Measurements from ENCODE around the gene IFNA10. TPM values are rescaled to one million over a fixed set of nuclear protein-coding genes. Genes with fewer than 3 reads are reported as not detected.
"Not testable (repeated sequence)": the region's sequence is repeated elsewhere in the genome, so short reads cannot be mapped to it uniquely, and the experiment has no call there.

The IFNA10 gene
- total RNA-seq, 1 donor from 2014 or later: not detected

GRCh38 chr9:21194867-21195776, 11.8 kb downstream of the IFNA10 start:
- DNase-seq: not testable (repeated sequence)

DNA sequence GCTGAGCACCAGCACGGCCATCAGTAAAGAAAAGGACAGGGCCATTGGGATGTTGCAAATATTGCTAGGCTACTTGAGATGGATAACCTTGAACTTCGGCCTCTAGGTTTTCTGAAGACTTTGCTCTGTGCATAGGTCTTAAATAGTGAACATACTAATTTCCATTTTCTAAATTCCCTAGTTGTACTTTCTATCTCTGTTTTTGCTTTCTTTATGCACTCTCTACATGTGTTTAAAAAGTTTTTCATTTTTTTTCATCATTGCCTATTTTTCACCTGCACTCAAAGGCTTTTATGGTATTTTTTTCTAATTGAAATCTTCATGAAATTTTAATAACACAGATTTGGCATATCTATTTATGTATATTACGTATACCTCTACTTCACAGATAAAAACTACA, 19.5 kb downstream of the IFNA10 start, which contains the start of gene IFNA4:
TSS of gene IFNA4 (minus strand) at position 101 of the 400 bp plus-strand sequence. CDS start at position 45, 56 bp downstream.
- not testable (repeated sequence) for DNase-seq

DNA sequence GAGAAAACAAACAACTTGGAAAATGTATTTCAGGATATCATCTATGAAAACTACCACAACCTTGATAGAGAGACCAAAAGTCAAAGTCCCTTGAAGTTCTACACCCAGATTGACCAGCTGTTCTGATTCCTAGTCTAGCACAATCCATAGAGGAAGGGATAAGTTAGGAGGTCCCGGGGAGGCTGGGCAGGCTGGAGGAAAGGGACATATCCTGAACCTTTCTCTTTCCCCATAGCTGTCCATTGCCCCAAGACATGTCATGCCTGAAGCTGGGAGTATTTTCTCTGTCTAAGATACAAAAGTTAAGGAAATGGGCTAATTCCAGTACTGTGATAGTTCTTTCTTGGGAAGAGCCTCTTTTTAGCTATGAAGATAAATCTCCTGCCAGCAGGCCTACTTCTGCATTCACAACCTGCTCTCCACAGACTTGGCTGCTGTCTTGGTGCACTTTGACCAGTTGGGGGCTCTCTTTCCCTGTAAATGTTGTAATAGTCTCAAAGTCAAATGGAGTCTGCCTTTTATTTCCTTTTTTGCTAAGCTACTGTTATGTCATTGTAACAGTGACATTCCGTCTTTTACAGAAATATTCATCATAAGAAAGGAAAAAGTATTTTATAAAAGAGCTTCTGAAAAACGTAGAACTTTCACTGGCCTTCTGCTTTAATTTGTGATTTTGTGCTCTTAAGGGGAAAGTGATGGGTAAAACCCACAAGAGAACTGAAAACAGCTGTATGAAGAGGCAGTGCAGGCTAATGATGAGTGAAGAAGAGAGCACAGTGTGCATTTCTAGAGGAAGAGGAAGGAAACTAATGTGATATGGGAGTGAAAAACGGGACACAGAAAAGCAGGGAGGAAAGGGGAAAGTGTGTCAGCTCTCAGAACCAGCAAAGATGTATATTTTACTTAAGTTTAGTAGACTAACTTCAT, 23.9 kb downstream of the IFNA10 start:
- not testable (repeated sequence) for DNase-seq

DNA sequence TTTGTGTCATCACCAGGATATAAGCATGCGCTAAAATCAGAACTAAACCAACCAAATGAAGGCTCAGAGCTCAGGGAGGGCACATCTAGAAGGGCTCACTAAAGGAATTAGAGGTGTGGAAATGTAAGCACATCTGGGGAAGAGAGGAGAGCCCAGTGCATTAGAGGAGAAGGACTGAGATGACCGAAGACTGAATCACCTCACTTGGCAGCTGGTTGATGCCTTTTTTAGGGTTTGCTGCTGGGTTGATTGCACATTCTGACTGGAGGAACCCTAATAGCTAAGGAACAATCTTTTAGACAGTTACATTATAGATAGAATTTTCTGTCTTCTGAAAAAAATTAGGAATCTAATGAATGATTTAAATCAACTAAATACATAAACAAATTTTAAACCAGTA, 32.3 kb downstream of the IFNA10 start:
- DNase-seq: no peak

GRCh38 chr9:21172156-21172555, 34.8 kb downstream of the IFNA10 start:
- no peak for DNase-seq

DNA sequence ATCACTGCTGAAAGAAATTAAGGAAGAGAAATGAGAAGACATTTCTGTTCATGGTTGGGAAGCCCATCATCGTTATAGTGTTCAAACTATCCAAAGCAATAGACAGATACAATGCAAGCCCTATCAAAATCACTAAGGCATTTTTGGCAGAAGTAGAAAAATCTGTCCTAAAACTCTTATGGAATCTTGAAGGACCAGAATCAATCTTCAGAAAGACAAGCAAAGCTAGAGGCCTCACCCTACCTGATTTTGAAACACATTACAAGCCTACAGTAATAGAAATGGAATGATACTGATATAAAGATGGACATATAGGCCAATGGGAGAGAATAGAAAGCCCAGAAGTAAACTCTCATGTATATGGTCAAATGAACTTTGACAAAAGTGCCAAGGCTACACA, 35.6 kb downstream of the IFNA10 start:
- DNase-seq: no peak

DNA sequence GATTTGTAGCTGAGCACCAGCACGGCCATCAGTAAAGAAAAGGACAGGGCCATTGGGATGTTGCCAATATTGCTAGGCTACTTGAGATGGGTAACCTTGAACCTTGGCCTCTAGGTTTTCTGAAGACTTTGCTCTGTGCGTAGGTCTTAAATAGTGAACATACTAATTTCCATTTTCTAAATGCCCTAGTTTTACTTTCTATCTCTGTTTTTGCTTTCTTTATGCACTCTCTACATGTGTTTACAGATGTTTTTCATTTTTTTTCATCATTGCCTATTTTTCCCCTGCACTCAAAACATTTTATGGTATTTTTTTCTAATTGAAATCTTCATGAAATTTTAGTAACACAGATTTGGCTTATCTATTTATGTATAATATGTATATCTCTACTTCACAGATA, 40.4 kb downstream of the IFNA10 start, which contains the start of gene IFNA21:
TSS of gene IFNA21 (minus strand) at position 101 of the 400 bp plus-strand sequence. CDS start at position 53, 48 bp downstream.
- DNase-seq: not testable (repeated sequence)

- no peak for DNase-seq
Measured at GRCh38 chr9:21165516-21165915, 41.4 kb downstream of the IFNA10 start.

GRCh38 chr9:21160178-21160577, 46.8 kb downstream of the IFNA10 start:
- no peak for DNase-seq

Small RNAs within 50 kb of the gene (small RNA-seq; reads per million reads assigned to genes)
- not detected for gene RF00019 (ENCODE audit: low replicate concordance)

Other genes with a start within 250 kb of the IFNA10 start
- 4.7 TPM for gene HACD4, start 175.5 kb downstream of the IFNA10 start, total RNA-seq
- gene IFNB1, start 129.2 kb downstream of the IFNA10 start, total RNA-seq: not detected
- gene IFNW1, start 65.3 kb downstream of the IFNA10 start, total RNA-seq: not detected
- not detected for gene IFNA21, start 40.5 kb downstream of the IFNA10 start, total RNA-seq
- gene IFNA4, start 19.6 kb downstream of the IFNA10 start, total RNA-seq: not detected
- gene IFNA7, start 4.9 kb downstream of the IFNA10 start, total RNA-seq: not detected
- not detected for gene IFNA16, start 10.2 kb upstream of the IFNA10 start, total RNA-seq
- not detected for gene IFNA17, start 21.1 kb upstream of the IFNA10 start, total RNA-seq
- not detected for gene IFNA14, start 32.9 kb upstream of the IFNA10 start, total RNA-seq
- gene IFNA5, start 98.2 kb upstream of the IFNA10 start, total RNA-seq: not detected
- gene KLHL9, start 128.3 kb upstream of the IFNA10 start, total RNA-seq: 33.2 TPM
- gene IFNA6, start 143.7 kb upstream of the IFNA10 start, total RNA-seq: not detected
- not detected for gene IFNA13, start 160.9 kb upstream of the IFNA10 start, total RNA-seq
- not detected for gene IFNA2, start 178.3 kb upstream of the IFNA10 start, total RNA-seq
- not detected for gene IFNA8, start 202.0 kb upstream of the IFNA10 start, total RNA-seq
- gene IFNA1, start 233.3 kb upstream of the IFNA10 start, total RNA-seq: not detected